Memory B cell (primary cell): Measurements from ENCODE around the gene GPS1.

ENCODE experiments used
- ATAC-seq: fragments of 150-1000 bp; cut with Tn5 transposase; 2 replicates; pipeline ENCODE4 v1.10.0; 2021; ENCODE audit warnings: low read depth, mild to moderate bottlenecking, moderate library complexity
- DNase-seq, 2 donors: peaks; one replicate each; pipeline ENCODE4 v3.0.0; 2022; ENCODE audit warnings: low spot score in 2 of 2
- H3K27ac Mint-ChIP-seq: one replicate; pipeline ENCODE4 v1.8.0; 2022; ENCODE audit warnings: mild to moderate bottlenecking, moderate library complexity, mixed read lengths
- H3K27me3 Mint-ChIP-seq: one replicate; pipeline ENCODE4 v1.8.0; 2022; ENCODE audit warnings: mixed read lengths
- H3K36me3 Mint-ChIP-seq: one replicate; pipeline ENCODE4 v1.8.0; 2022; ENCODE audit warnings: mild to moderate bottlenecking, mixed read lengths
- H3K4me1 Mint-ChIP-seq: one replicate; pipeline ENCODE4 v1.8.0; 2022; ENCODE audit warnings: mixed read lengths
- H3K4me3 Mint-ChIP-seq: one replicate; pipeline ENCODE4 v1.8.0; 2022; ENCODE audit warnings: mild to moderate bottlenecking, moderate library complexity, mixed read lengths
- H3K9me3 Mint-ChIP-seq: one replicate; pipeline ENCODE4 v1.8.0; 2022; ENCODE audit warnings: mixed read lengths

The GPS1 gene

GRCh38 chr17:82011617-82012187 is 40.0 kb upstream of the GPS1 start:
- no peak for ATAC-seq
- no peaks in the 10 kb centered on the region for H3K27me3 Mint-ChIP-seq
- peaks cover 7% of the 10 kb centered on the region for H3K36me3 Mint-ChIP-seq
- no peak overlapping the region for H3K4me3 Mint-ChIP-seq
- H3K9me3 Mint-ChIP-seq = no peaks in the 10 kb centered on the region
- peaks cover 2% of the 10 kb centered on the region for H3K4me1 Mint-ChIP-seq
- H3K27ac Mint-ChIP-seq = no peak overlapping the region
- no peak for DNase-seq

GRCh38 chr17:82012261-82012639 is 39.4 kb upstream of the GPS1 start:
- Mint-ChIP-seq H3K27me3 (no peaks in the 10 kb centered on the region), H3K4me1 (peaks cover 2% of the 10 kb centered on the region), H3K4me3 (no peak overlapping the region), H3K27ac (no peak overlapping the region), H3K36me3 (peaks cover 7% of the 10 kb centered on the region), H3K9me3 (no peaks in the 10 kb centered on the region)
- ATAC-seq (no peak), DNase-seq (no peak)

GRCh38 chr17:82012640-82013295 is 38.9 kb upstream of the GPS1 start:
- DNase-seq = no peak
- ATAC-seq = no peak

GRCh38 chr17:82013341-82013740 is 38.4 kb upstream of the GPS1 start:
- ATAC-seq = no peak
- no peak for DNase-seq
- H3K9me3 Mint-ChIP-seq = no peaks in the 10 kb centered on the region
- no peaks in the 10 kb centered on the region for H3K27me3 Mint-ChIP-seq
- H3K27ac Mint-ChIP-seq = no peak overlapping the region
- no peak overlapping the region for H3K4me3 Mint-ChIP-seq
- no peaks in the 10 kb centered on the region for H3K4me1 Mint-ChIP-seq
- H3K36me3 Mint-ChIP-seq = peaks cover 7% of the 10 kb centered on the region

More at GRCh38 chr17:82012640-82013295, 38.9 kb upstream of the GPS1 start:
- Mint-ChIP-seq H3K27me3 (no peaks in the 10 kb centered on the region), H3K4me1 (peaks cover 2% of the 10 kb centered on the region), H3K36me3 (peaks cover 7% of the 10 kb centered on the region), H3K4me3 (no peak overlapping the region), H3K27ac (no peak overlapping the region), H3K9me3 (no peaks in the 10 kb centered on the region)

- peaks cover 7% of the 10 kb centered on the region for H3K36me3 Mint-ChIP-seq
- ATAC-seq (no peak), DNase-seq (no peak)
- no peaks in the 10 kb centered on the region for H3K4me1 Mint-ChIP-seq
- no peak overlapping the region for H3K4me3 Mint-ChIP-seq
- H3K27me3 Mint-ChIP-seq = no peaks in the 10 kb centered on the region
- H3K27ac Mint-ChIP-seq = no peak overlapping the region
- H3K9me3 Mint-ChIP-seq = no peaks in the 10 kb centered on the region
Observed at GRCh38 chr17:82013772-82014321, 37.9 kb upstream of the GPS1 start.

- no peak overlapping the region for H3K4me3 Mint-ChIP-seq
- DNase-seq = no peak
- H3K4me1 Mint-ChIP-seq = no peaks in the 10 kb centered on the region
- H3K27ac Mint-ChIP-seq = no peak overlapping the region
- H3K36me3 Mint-ChIP-seq = peaks cover 5% of the 10 kb centered on the region
- no peaks in the 10 kb centered on the region for H3K9me3 Mint-ChIP-seq
- ATAC-seq = no peak
- H3K27me3 Mint-ChIP-seq = no peaks in the 10 kb centered on the region
Observed at GRCh38 chr17:82014432-82014831, 37.3 kb upstream of the GPS1 start.

GRCh38 chr17:82014971-82015310 is 36.8 kb upstream of the GPS1 start:
- ATAC-seq = no peak
- Mint-ChIP-seq H3K36me3 (peaks cover 4% of the 10 kb centered on the region), H3K9me3 (no peaks in the 10 kb centered on the region)

GRCh38 chr17:82015311-82015971 is 36.3 kb upstream of the GPS1 start:
- DNase-seq = no peak
- H3K27me3 Mint-ChIP-seq = no peaks in the 10 kb centered on the region
- H3K4me3 Mint-ChIP-seq = no peak overlapping the region
- no peak overlapping the region for H3K27ac Mint-ChIP-seq
- H3K9me3 Mint-ChIP-seq = no peaks in the 10 kb centered on the region
- ATAC-seq = no peak
- no peaks in the 10 kb centered on the region for H3K4me1 Mint-ChIP-seq
- H3K36me3 Mint-ChIP-seq = peaks cover 4% of the 10 kb centered on the region

More at GRCh38 chr17:82014971-82015310, 36.8 kb upstream of the GPS1 start:
- Mint-ChIP-seq H3K4me1 (no peaks in the 10 kb centered on the region), H3K27me3 (no peaks in the 10 kb centered on the region), H3K4me3 (no peak overlapping the region), H3K27ac (no peak overlapping the region)
- no peak for DNase-seq

- DNase-seq (no peak), ATAC-seq (no peak)
- Mint-ChIP-seq H3K4me3 (no peak overlapping the region), H3K9me3 (no peaks in the 10 kb centered on the region), H3K27ac (no peak overlapping the region), H3K27me3 (no peaks in the 10 kb centered on the region), H3K36me3 (peaks cover 4% of the 10 kb centered on the region), H3K4me1 (peaks cover 3% of the 10 kb centered on the region)
Observed at GRCh38 chr17:82016061-82016874, 35.4 kb upstream of the GPS1 start.

- H3K4me3 Mint-ChIP-seq = no peak overlapping the region
- H3K27me3 Mint-ChIP-seq = no peaks in the 10 kb centered on the region
- no peak for DNase-seq
- peaks cover 4% of the 10 kb centered on the region for H3K36me3 Mint-ChIP-seq
- no peak for ATAC-seq
- H3K9me3 Mint-ChIP-seq = no peaks in the 10 kb centered on the region
- H3K27ac Mint-ChIP-seq = no peak overlapping the region
- H3K4me1 Mint-ChIP-seq = peaks cover 6% of the 10 kb centered on the region
Observed at GRCh38 chr17:82016875-82017459, 34.7 kb upstream of the GPS1 start.

- Mint-ChIP-seq H3K4me3 (no peak overlapping the region), H3K9me3 (no peaks in the 10 kb centered on the region), H3K36me3 (peaks cover 4% of the 10 kb centered on the region), H3K4me1 (peaks cover 6% of the 10 kb centered on the region), H3K27me3 (no peaks in the 10 kb centered on the region), H3K27ac (no peak overlapping the region)
- no peak for ATAC-seq
- DNase-seq = no peak
Observed at GRCh38 chr17:82017612-82018151, 34.0 kb upstream of the GPS1 start.

GRCh38 chr17:82018152-82018988 is 33.3 kb upstream of the GPS1 start:
- Mint-ChIP-seq H3K4me3 (no peak overlapping the region), H3K9me3 (no peaks in the 10 kb centered on the region), H3K27ac (no peak overlapping the region), H3K36me3 (peaks cover 4% of the 10 kb centered on the region), H3K4me1 (peaks cover 6% of the 10 kb centered on the region), H3K27me3 (no peaks in the 10 kb centered on the region)
- ATAC-seq = no peak
- DNase-seq = no peak
